HG02798 (cell line): Measurements from ENCODE around the gene ABCA1.
A peak's percentile ranks its signal among the peaks of the same experiment; 100 is the strongest.
"Not testable (repeated sequence)": the region's sequence is repeated elsewhere in the genome, so short reads cannot be mapped to it uniquely, and the experiment has no call there.

Experiments
- ATAC-seq: cut with Tn5 transposase; IDR thresholded peaks from one replicate; pipeline ENCODE4 v1.9.1; 2021; ENCODE audit warnings: mild to moderate bottlenecking; ENCODE audit not compliant: unreplicated experiment, poor library complexity

The ABCA1 gene

GRCh38 chr9:104775574-104775936 is 152.4 kb downstream of the ABCA1 start:
- peak; percentile 71 for ATAC-seq

- ATAC-seq, result peak; percentile 91
Measured at GRCh38 chr9:104774831-104775573, 153.0 kb downstream of the ABCA1 start.

- ATAC-seq, result no peak
Measured at GRCh38 chr9:104774132-104774531, 153.8 kb downstream of the ABCA1 start.

GRCh38 chr9:104772714-104773510 is 155.0 kb downstream of the ABCA1 start:
- ATAC-seq, result peak; percentile 29

- ATAC-seq, result no peak
Measured at GRCh38 chr9:104769655-104770054, 158.3 kb downstream of the ABCA1 start.

- not testable (repeated sequence) for ATAC-seq
Measured at GRCh38 chr9:104769029-104769428, 158.9 kb downstream of the ABCA1 start.

GRCh38 chr9:104767507-104767906 is 160.4 kb downstream of the ABCA1 start:
- no peak for ATAC-seq

GRCh38 chr9:104766025-104766424 is 161.9 kb downstream of the ABCA1 start:
- no peak for ATAC-seq

- ATAC-seq, result peak; percentile 39
Measured at GRCh38 chr9:104765138-104765537, 162.8 kb downstream of the ABCA1 start.

GRCh38 chr9:104758974-104759373 is 169.0 kb downstream of the ABCA1 start:
- ATAC-seq, result no peak

GRCh38 chr9:104750185-104750767 is 177.7 kb downstream of the ABCA1 start:
- ATAC-seq, result peak; percentile 28

- no peak for ATAC-seq
Measured at GRCh38 chr9:104748359-104749031, 179.5 kb downstream of the ABCA1 start.

GRCh38 chr9:104747565-104748358 is 180.2 kb downstream of the ABCA1 start, which contains the start of gene NIPSNAP3A:
NIPSNAP3A (plus strand) TSS chr9:104747683; CDS start chr9:104747793, 110 bp downstream.
- peak; percentile 88 for ATAC-seq

GRCh38 chr9:104747245-104747564 is 180.8 kb downstream of the ABCA1 start:
- no peak for ATAC-seq

- no peak for ATAC-seq
Measured at GRCh38 chr9:104746798-104747197, 181.2 kb downstream of the ABCA1 start.

GRCh38 chr9:104746285-104746684 is 181.7 kb downstream of the ABCA1 start:
- ATAC-seq, result no peak

- ATAC-seq, result no peak
Measured at GRCh38 chr9:104745852-104746251, 182.1 kb downstream of the ABCA1 start.

- peak; percentile 43 for ATAC-seq
Measured at GRCh38 chr9:104743376-104743985, 184.5 kb downstream of the ABCA1 start.

GRCh38 chr9:104740621-104741020 is 187.3 kb downstream of the ABCA1 start:
- ATAC-seq, result no peak

GRCh38 chr9:104738452-104738851 is 189.5 kb downstream of the ABCA1 start:
- no peak for ATAC-seq
